KOPT-K1 (cell line): ENCODE data around the gene MAB21L4.

Experiments
- H3K27ac ChIP-seq: fragments of 200-600 bp; sonication (generic); 2 replicates; pipeline ENCODE4 v1.5.1; 2016; ENCODE audit warnings: antibody characterized with exemption, mild to moderate bottlenecking, low read depth, low read length; ENCODE audit not compliant: poor library complexity, severe bottlenecking
- H3K36me3 ChIP-seq: fragments of 200-600 bp; sonication (generic); 2 replicates; pipeline ENCODE4 v1.5.1; 2017; ENCODE audit warnings: antibody characterized with exemption, mild to moderate bottlenecking, low read length, moderate library complexity; ENCODE audit not compliant: insufficient read depth
- H3K9me3 ChIP-seq: fragments of 200-600 bp; sonication (generic); 2 replicates; pipeline ENCODE4 v1.5.1; 2017; ENCODE audit warnings: antibody characterized with exemption, low read length, mild to moderate bottlenecking; ENCODE audit not compliant: insufficient read depth, poor library complexity, severe bottlenecking

MAB21L4 gene

GRCh38 chr2:240872317-240873097, 23.4 kb downstream of the MAB21L4 start:
- no peaks in the 10 kb centered on the region for H3K36me3 ChIP-seq
- no peak overlapping the region for H3K27ac ChIP-seq

DNA sequence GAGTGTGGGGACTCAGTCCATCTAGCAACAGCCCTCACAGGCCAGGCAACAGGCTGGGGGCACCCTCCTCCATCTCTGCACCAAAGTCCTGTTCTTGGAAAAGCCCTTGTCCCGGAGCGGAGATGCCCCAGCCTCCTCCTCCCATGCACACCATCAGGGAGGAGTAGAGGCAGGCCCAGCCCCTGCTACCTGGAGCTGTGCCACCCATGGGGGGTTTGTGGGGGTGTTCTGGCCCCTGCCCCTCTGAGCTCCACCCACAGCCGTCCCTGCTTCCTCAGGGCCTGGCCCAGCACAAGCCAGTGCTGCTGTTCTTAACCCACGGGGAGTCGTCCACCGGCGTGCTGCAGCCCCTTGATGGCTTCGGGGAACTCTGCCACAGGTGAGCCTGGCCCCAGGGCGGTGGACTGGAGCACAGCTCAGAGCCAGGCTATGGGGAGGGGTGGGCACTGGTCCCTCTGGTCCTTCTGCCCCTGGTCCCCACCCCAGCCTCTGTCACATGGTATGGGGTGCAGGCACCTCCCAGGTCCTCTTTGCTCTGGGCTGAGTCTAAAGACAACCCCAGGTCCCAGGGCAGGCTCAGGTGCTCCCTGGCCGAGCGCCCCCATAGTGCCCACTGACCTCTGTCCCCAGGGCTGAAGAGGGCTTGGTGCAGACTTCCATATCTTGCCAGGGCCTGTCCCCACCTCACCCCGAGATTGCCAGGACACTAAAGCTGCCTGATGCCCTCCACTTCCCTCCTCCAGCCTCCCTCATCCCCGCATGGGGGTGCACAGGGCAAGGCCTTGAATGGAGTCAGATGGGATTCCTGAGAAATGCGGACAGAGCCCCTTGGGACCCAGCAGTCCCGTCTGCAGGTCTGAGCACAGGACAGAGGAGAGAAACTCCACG, 24.6 kb downstream of the MAB21L4 start:
- H3K27ac ChIP-seq, result no peak overlapping the region
- H3K9me3 ChIP-seq, result no peaks in the 10 kb centered on the region
- no peaks in the 10 kb centered on the region for H3K36me3 ChIP-seq

More at GRCh38 chr2:240872317-240873097, 23.4 kb downstream of the MAB21L4 start:
- no peaks in the 10 kb centered on the region for H3K9me3 ChIP-seq

- H3K9me3 ChIP-seq, result no peaks in the 10 kb centered on the region
- no peak overlapping the region for H3K27ac ChIP-seq
- no peaks in the 10 kb centered on the region for H3K36me3 ChIP-seq
Measured at GRCh38 chr2:240869956-240870875, 25.7 kb downstream of the MAB21L4 start.

DNA sequence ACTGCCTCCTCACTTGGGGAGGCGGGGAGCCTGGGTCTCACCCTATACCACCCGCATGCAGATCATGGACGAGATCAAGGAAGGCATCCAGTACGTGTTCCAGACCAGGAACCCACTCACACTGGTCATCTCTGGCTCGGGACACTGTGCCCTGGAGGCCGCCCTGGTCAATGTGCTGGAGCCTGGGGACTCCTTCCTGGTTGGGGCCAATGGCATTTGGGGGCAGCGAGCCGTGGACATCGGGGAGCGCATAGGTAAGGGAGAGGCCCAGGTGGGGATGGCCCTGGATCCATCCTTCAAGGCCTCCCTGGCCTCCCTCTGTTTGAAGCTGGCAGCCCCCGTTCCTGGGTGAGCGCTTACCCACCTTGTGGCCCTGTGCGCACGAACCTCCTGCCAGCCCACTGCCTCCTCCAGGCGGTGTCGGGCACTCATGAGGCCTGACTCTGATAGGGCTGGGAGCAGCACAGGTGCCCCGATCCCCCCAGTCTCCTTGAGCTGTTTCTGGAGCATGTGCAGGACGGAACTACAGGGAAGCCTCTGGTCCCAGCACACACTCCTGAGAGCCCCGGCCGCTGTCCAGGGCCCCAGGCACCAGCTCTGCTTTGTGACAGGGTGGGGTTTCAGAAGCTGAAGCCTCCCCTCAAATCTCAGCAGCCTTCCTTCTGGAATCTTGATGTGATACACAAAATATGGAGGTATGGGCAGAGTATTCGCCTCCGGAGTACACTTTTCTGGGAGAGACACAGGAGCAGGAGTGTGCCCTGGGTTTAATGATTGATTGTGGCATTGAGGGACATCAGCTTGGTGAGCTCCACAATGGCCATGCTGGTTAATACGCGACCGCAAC, 26.6 kb downstream of the MAB21L4 start:
- Histone ChIP-seq H3K36me3 (no peaks in the 10 kb centered on the region), H3K27ac (no peak overlapping the region), H3K9me3 (no peaks in the 10 kb centered on the region)

DNA sequence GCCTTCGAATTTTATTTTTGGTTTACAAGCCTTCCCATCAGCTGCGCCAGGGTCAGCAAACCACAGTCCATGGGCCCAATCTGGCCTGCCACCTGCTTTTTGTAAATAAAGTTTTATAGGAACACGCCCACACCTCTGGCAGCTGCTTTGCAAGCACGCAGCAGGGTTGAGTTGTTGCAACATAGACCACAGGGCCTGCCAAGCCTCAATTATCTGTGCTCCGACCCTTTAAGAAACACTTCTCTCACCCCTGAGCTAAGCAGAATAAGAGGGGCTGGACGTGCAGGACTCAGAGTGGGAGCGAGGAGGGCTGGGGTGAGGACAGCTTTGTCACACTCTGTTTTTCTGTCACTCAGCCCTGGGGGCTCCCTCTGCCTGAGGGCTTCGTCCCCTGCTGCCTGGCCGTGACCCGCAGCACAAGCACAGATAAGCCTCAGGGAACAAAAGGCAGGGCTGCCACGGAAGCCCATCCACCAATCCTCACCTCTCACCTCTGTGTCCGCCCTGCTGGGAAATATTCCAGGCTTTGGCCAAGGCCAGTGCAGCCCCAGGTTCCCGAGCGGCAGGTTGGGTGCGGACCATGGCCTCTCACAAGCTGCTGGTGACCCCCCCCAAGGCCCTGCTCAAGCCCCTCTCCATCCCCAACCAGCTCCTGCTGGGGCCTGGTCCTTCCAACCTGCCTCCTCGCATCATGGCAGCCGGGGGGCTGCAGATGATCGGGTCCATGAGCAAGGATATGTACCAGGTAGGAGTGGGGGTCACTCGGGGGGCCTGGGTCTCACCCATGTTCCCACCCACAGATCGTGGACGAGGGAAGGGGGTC, 27.5 kb downstream of the MAB21L4 start, which contains the start of gene AGXT:
TSS of gene AGXT (plus strand) at position 539 of the 823 bp plus-strand sequence. CDS start at position 581, 42 bp downstream.
- Histone ChIP-seq H3K9me3 (no peaks in the 10 kb centered on the region), H3K36me3 (no peaks in the 10 kb centered on the region), H3K27ac (no peak within 1 kb of the TSS)

- Histone ChIP-seq H3K27ac (no peak overlapping the region), H3K36me3 (no peaks in the 10 kb centered on the region), H3K9me3 (no peaks in the 10 kb centered on the region)
Measured at GRCh38 chr2:240865391-240865790, 30.6 kb downstream of the MAB21L4 start.

GRCh38 chr2:240864475-240864874, 31.5 kb downstream of the MAB21L4 start:
- Histone ChIP-seq H3K9me3 (no peaks in the 10 kb centered on the region), H3K27ac (no peak overlapping the region), H3K36me3 (no peaks in the 10 kb centered on the region)

GRCh38 chr2:240861547-240861946, 34.4 kb downstream of the MAB21L4 start:
- Histone ChIP-seq H3K27ac (no peak overlapping the region), H3K9me3 (no peaks in the 10 kb centered on the region), H3K36me3 (no peaks in the 10 kb centered on the region)

- Histone ChIP-seq H3K36me3 (no peaks in the 10 kb centered on the region), H3K9me3 (peaks cover 9% of the 10 kb centered on the region), H3K27ac (no peak overlapping the region)
Measured at GRCh38 chr2:240858871-240859270, 37.1 kb downstream of the MAB21L4 start.

- Histone ChIP-seq H3K9me3 (peaks cover 9% of the 10 kb centered on the region), H3K27ac (no peak overlapping the region), H3K36me3 (no peaks in the 10 kb centered on the region)
Measured at GRCh38 chr2:240858321-240858720, 37.6 kb downstream of the MAB21L4 start.

GRCh38 chr2:240857039-240858008, 38.6 kb downstream of the MAB21L4 start:
- Histone ChIP-seq H3K9me3 (peaks cover 9% of the 10 kb centered on the region), H3K36me3 (no peaks in the 10 kb centered on the region), H3K27ac (no peak overlapping the region)

- H3K36me3 ChIP-seq, result no peaks in the 10 kb centered on the region
- peaks cover 9% of the 10 kb centered on the region for H3K9me3 ChIP-seq
- no peak overlapping the region for H3K27ac ChIP-seq
Measured at GRCh38 chr2:240856151-240856980, 39.6 kb downstream of the MAB21L4 start.
